MCF 10A (cell line): ENCODE data around the gene CCDC60. TPM values are rescaled to one million over a fixed set of nuclear protein-coding genes. Genes with fewer than 3 reads are reported as not detected.

ENCODE experiments used
- BruUV-seq: library from RNA; stranded (reverse); fragments of 400-500 nt; replicated peaks from 2 replicates; lab custom pipeline; 2021; lab: Mats Ljungman, UMichigan
- CTCF ChIA-PET: fragments of 300-600 bp; sonication (Branson Sonifier 250); formaldehyde crosslinking; extraction: SDS; loops from one replicate; lab custom pipeline; 2021; ENCODE audit warnings: antibody characterized with exemption, inconsistent platforms; lab: Yijun Ruan, JAX
- POLR2A ChIA-PET: fragments of 300-600, 350-650 bp; sonication (Branson Sonifier 250); formaldehyde crosslinking; extraction: SDS; loops from one replicate; lab custom pipeline; 2020; ENCODE audit warnings: antibody characterized with exemption, inconsistent platforms; lab: Yijun Ruan, JAX
- DNase-seq: peaks from one replicate; pipeline ENCODE4 v3.0.0-alpha.2; 2018; ENCODE audit not compliant: unreplicated experiment
- H3K27ac Mint-ChIP-seq: one replicate; pipeline ENCODE4 v1.8.0; 2022; ENCODE audit warnings: mild to moderate bottlenecking, low read depth, mixed read lengths; ENCODE audit not compliant: unreplicated experiment
- H3K27me3 Mint-ChIP-seq: one replicate; pipeline ENCODE4 v1.8.0; 2022; ENCODE audit warnings: mixed read lengths; ENCODE audit not compliant: insufficient read depth, unreplicated experiment
- H3K36me3 Mint-ChIP-seq: one replicate; pipeline ENCODE4 v1.8.0; 2022; ENCODE audit warnings: mild to moderate bottlenecking, moderate library complexity, mixed read lengths; ENCODE audit not compliant: insufficient read depth, unreplicated experiment
- H3K4me1 Mint-ChIP-seq: one replicate; pipeline ENCODE4 v1.8.0; 2022; ENCODE audit warnings: mixed read lengths; ENCODE audit not compliant: insufficient read depth, unreplicated experiment
- H3K4me3 Mint-ChIP-seq: one replicate; pipeline ENCODE4 v1.8.0; 2022; ENCODE audit warnings: mild to moderate bottlenecking, moderate library complexity, mixed read lengths; ENCODE audit not compliant: unreplicated experiment
- H3K9me3 Mint-ChIP-seq: one replicate; pipeline ENCODE4 v1.8.0; 2022; ENCODE audit warnings: mixed read lengths; ENCODE audit not compliant: unreplicated experiment
- CTCF ChIP-seq: fragments of 200-600 bp; IDR thresholded peaks from one replicate; pipeline ENCODE4 v1.8.0; 2022; ENCODE audit warnings: antibody characterized with exemption, mild to moderate bottlenecking; ENCODE audit not compliant: unreplicated experiment
- intact Hi-C: fragments of 100-400 bp; cut with micrococcal nuclease; formaldehyde crosslinking; loops from 2 replicates; pipeline ENCODE4 v1.14.1; 2022
- total RNA-seq: library from RNA; stranded (reverse); gene quantifications from 2 replicates; pipeline ENCODE4 v1.2.3, GENCODE V29; 2022

The CCDC60 gene
- total RNA-seq, 1 experiment from 2014 or later: not detected

GRCh38 chr12:119378903-119379302 lies 44.4 kb downstream of the CCDC60 start:
- DNase-seq: no peak
- ChIA-PET POLR2A (no interaction called here), CTCF (interaction anchor here (0.6 to 1.4 kb wide), 2 partner anchors 11 to 34 kb away, joined by 3 to 4 read pairs; no protein-coding TSS in a partner anchor)
- no peak overlapping the region for H3K27ac Mint-ChIP-seq
- H3K27me3 Mint-ChIP-seq: no peaks in the 10 kb centered on the region
- intact Hi-C loops: no loop called here
- no peaks in the 10 kb centered on the region for H3K4me1 Mint-ChIP-seq
- H3K36me3 Mint-ChIP-seq: no peaks in the 10 kb centered on the region
- no peak overlapping the region for H3K4me3 Mint-ChIP-seq
- no peak for TF ChIP-seq CTCF
- BruUV-seq: no TSS peak
- peaks cover 23% of the 10 kb centered on the region for H3K9me3 Mint-ChIP-seq

- DNase-seq: no peak
- Mint-ChIP-seq H3K27me3 (no peaks in the 10 kb centered on the region), H3K27ac (no peak overlapping the region), H3K4me3 (no peak overlapping the region), H3K36me3 (no peaks in the 10 kb centered on the region), H3K4me1 (no peaks in the 10 kb centered on the region), H3K9me3 (peaks cover 26% of the 10 kb centered on the region)
- no TSS peak for BruUV-seq
- CTCF ChIA-PET: interaction anchor here (1.2 kb wide), 1 partner anchor 31 kb away, joined by 3 read pairs; no protein-coding TSS in a partner anchor
- POLR2A ChIA-PET: no interaction called here
- TF ChIP-seq CTCF: no peak
- intact Hi-C loops: no loop called here
Measured at GRCh38 chr12:119381471-119382235, 47.1 kb downstream of the CCDC60 start.

- no peak for TF ChIP-seq CTCF
- Mint-ChIP-seq H3K36me3 (no peaks in the 10 kb centered on the region), H3K9me3 (peaks cover 26% of the 10 kb centered on the region), H3K27me3 (no peaks in the 10 kb centered on the region), H3K27ac (no peak overlapping the region), H3K4me1 (no peaks in the 10 kb centered on the region), H3K4me3 (no peak overlapping the region)
- no peak for DNase-seq
- CTCF ChIA-PET: interaction anchor here (0.6 to 1.8 kb wide), 2 partner anchors 10 to 20 kb away, joined by 3 to 7 read pairs; no protein-coding TSS in a partner anchor
- intact Hi-C loops: no loop called here
- POLR2A ChIA-PET: no interaction called here
- BruUV-seq: no TSS peak
Measured at GRCh38 chr12:119383206-119383605, 48.7 kb downstream of the CCDC60 start.

- CTCF ChIA-PET: interaction anchor here (1.6 to 1.8 kb wide), 3 partner anchors 11 to 20 kb away, joined by 3 to 7 read pairs (median 4); no protein-coding TSS in a partner anchor
- intact Hi-C loops: no loop called here
- no TSS peak for BruUV-seq
Measured at GRCh38 chr12:119384340-119384739, 49.8 kb downstream of the CCDC60 start.

More at GRCh38 chr12:119384340-119384739, 49.8 kb downstream of the CCDC60 start:
- H3K27me3 Mint-ChIP-seq: no peaks in the 10 kb centered on the region
- no peaks in the 10 kb centered on the region for H3K36me3 Mint-ChIP-seq
- no peak for DNase-seq
- no peak overlapping the region for H3K4me3 Mint-ChIP-seq
- no peaks in the 10 kb centered on the region for H3K4me1 Mint-ChIP-seq
- POLR2A ChIA-PET: no interaction called here
- H3K9me3 Mint-ChIP-seq: peaks cover 26% of the 10 kb centered on the region
- TF ChIP-seq CTCF: no peak
- no peak overlapping the region for H3K27ac Mint-ChIP-seq
